ENCODE results near the gene SMYD3.
"Not testable (repeated sequence)": the region's sequence is repeated elsewhere in the genome, so short reads cannot be mapped to it uniquely, and the experiment has no call there.

The SMYD3 gene

DNA sequence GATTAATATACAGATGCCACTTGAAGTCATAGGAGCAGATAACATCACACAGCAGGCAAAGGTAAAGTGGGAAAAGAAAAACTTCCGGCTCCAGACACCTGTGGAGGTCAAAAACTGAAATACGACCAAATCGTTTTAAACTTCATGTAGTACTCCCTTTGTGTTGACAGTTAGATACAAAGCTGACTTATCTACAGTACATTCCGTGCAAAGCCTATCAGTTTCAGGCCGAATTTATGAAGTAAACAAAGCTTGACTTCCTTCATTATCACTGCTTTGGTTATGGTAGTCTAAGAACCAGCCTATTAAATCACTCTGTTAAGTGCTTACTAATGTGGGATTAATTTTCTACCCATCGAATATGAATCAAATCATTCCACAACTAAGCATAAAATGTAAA is 156.3 kb downstream of the SMYD3 start:
- DNase-seq = no peak

DNA sequence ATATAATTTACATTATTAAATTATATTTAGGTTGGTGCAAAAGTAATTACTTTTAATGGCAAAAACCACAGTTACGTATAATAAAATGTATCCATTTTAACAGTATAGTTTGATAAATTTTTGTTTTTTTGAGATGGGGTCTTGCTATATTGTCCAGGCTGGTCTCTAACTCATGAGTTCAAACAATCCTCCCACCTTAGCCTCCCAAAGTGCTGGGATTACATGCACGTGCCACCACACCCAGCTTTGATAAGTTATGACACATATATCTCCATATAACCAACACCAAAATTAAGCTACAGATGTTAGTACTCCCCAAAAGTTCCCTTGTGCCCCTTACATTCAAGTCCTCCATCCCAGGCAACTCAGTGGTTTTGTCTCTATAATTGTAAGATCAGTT is 163.1 kb downstream of the SMYD3 start:
- DNase-seq = no peak

DNA sequence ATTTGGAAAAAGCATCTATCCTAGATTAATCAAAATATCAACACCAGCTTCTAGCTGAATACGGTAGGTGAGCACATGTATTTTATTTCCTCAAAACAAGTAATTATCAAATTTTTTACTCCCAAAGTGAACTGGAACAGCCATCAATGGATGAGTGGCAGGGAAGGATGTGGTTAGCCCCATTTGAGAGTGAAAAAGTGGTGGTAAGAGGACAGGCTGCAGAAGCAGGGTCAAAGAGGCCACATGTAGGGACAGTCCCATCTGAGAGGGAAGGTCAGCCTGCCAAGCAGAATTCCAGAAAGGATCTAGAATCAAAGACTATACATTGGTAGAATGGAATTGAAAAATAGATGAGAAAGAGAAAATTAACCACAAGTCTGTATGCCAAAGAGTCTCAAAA is 163.8 kb downstream of the SMYD3 start:
- no peak for DNase-seq

GRCh38 chr1:246338546-246338945 is 168.5 kb downstream of the SMYD3 start:
- no peak for DNase-seq

GRCh38 chr1:246338098-246338497 is 169.0 kb downstream of the SMYD3 start:
- no peak for DNase-seq

DNA sequence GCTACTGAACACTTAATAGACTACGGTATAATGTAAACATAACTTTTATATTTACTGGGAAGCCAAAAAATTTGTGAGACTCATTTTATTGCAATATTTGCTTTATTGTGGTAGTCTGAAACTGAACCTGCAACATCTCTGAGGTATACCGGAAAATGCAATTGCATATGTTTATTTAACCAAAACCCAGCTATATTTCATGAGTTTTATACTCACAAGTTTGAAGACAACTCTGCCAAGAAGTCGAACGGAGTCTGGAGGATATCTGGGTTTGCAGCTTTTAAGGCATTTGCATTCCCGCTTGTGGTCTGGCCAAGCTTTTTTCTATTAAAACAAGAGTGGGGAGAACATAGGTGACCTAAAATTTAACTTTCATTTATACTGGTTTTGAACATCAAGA is 171.9 kb downstream of the SMYD3 start:
- DNase-seq = no peak

DNA sequence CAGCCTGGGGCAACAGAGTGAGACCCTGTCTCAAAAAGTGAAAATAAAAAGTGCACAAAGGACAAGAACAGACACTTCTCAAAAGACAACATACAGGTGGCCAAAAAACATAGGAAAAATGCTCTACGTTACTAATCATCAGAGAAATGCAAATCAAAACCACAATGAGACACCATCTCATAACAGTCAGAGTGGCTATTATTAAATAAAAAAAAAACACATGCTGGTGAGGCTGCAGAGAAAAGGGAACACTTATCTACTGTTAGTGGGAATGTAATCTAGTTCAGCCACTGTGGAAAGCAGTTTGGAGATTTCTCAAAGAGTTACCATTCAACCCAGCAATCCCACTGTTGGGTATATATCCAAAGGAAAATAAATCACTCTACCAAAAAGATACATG is 173.2 kb downstream of the SMYD3 start:
- no peak for DNase-seq

GRCh38 chr1:246332078-246332477 is 175.0 kb downstream of the SMYD3 start:
- no peak for DNase-seq

- no peak for DNase-seq
Observed at GRCh38 chr1:246329900-246330299, 177.2 kb downstream of the SMYD3 start.

DNA sequence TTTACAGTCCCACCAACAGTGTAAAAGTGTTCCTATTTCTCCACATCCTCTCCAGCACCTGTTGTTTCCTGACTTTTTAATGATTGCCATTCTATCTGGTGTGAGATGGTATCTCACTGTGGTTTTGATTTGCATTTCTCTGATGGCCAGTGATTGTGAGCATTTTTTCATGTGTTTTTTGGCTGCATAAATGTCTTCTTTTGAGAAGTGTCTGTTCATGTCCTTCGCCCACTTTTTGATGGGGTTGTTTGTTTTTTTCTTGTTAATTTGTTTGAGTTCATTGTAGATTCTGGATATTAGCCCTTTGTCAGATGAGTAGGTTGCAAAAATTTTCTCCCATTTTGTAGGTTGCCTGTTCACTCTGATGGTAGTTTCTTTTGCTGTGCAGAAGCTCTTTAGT is 177.8 kb downstream of the SMYD3 start:
- DNase-seq = not testable (repeated sequence)

GRCh38 chr1:246324711-246325110 is 182.4 kb downstream of the SMYD3 start:
- no peak for DNase-seq

DNA sequence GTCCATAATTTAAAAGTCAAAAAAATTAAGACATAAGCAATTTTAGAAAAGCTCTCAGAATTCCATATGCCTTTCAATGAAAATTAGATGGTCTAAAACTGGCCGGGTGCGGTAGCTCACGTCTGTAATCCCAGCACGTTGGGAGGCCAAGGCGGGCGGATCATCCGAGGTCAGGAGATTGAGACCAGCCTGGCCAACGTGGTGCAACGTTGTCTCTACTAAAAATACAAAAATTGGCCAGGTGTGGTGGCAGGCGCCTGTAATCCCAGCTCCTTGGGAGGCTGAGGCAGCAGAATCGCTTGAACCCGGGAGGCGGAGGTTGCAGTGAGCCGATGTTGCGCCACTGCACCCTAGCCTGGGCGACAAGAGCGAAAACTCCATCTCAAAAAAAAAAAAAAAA is 183.0 kb downstream of the SMYD3 start:
- not testable (repeated sequence) for DNase-seq

GRCh38 chr1:246320286-246320685 is 186.8 kb downstream of the SMYD3 start:
- no peak for DNase-seq

GRCh38 chr1:246319083-246319714 is 187.9 kb downstream of the SMYD3 start:
- DNase-seq = no peak

- no peak for DNase-seq
Observed at GRCh38 chr1:246318622-246319021, 188.5 kb downstream of the SMYD3 start.

DNA sequence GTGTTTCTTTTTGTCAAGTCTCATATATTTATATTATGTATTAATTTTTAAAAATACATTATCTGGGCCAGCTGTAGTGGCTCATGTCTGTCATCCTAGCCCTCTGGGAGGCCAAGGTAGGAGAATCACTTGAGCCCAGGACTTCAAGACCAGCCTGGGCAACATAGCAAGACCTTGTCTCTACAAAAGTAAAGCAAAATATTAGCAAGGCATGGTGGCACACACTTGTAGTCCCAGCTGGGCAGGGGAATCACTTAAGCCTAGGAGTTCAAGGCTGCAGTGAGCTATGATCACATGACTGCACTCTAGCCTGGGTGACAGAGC is 189.1 kb downstream of the SMYD3 start:
- DNase-seq = no peak

DNA sequence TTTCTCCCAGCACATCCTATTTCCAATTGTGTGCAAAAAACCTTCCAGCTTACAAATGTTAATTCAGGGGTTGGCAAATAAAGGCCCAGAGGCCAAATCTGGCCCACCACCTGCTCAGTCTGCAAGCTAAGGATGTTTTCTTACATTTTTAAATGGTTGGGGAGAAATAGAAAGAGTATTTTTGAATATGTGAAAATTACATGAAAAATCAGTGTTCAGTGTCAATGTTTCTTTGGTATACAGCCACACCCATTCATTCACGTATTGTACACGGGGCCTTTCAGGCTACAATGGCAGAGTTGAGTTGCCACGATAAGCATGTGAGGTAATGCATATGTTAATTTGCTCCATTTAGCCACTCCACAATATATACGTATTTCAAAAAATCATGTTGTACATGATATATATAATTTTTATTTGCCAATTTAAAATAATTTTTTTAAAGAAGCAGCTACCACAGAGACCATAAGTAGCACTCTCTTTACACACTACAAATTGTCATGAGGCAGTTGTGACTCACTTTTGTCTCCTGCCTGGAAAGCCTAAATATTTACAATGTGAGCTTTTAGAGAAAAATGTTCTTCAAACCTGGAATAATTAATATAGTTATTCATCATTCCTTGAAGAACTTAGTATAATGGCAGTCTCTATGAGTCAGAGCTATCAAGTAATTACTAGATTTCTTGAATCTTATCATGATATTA is 189.6 kb downstream of the SMYD3 start:
- DNase-seq = no peak

DNA sequence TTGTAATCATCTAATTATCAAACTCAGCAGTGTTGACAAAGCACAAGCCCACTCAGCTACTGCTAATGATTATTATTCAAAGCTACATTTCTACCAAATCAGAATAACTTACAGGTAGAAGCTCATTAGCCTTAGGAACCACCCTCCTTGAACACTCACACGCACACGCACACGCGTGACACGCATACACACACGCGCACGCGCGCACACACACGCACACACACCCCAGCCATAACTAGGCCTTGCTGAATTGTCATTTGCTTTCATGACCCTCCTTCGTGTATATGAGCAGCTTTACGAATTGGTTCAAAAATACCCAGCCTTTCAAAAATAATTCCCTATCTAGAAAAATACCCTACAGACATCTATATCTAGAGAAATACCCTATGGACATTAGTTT is 195.6 kb downstream of the SMYD3 start:
- no peak for DNase-seq

DNA sequence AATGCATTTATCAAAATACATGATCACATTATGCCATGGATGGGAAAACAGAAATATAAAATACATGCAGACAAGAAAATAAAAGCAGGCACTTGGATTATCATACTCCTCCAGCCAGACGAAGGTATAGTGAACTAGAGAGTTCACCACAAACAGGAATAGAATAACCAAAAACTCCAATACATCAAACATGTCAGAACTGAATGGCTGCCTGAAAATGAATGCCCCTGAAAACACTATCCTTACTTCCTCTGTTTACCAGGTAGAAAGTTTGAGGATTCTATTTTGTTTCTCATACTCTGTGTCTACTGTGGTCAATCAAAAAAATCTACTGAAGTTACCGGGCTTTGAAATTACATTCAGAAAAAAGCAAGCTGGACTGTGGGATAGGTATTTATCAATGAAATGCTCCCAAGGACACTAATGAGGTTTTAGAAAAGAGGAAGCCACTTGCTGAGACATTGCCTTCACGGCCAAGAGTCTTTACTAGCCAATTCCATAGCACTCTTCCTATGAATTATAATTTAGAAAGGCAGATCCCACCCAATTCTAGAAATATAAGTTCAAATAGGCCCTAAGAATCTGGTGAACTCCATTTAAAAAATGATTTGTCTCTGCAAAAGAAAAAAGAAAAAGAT is 197.7 kb downstream of the SMYD3 start:
- DNase-seq = no peak

DNA sequence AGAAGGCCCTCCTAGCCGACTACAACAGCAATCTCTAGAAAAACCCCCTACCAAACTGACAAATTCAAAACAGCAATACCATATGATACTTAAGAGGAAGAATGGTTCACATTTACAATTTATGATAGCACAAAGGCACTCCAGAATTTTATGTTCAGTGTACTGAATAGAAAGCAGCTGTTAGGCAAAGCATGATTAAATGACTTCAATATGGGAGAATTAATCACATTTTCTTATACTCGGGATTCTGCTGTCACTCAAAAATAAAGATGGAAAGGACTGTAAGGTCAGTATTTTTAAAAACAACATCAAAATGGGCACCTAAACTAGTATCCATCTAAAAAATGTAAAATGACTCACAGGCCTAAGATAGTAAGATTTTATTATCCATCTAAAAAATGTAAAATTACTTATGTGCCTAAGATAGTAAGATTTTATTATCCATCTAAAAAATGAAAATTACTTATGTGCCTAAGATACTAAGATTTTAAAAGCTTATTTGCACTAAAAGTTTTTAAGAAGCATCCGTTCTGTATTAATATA is 198.5 kb downstream of the SMYD3 start:
- DNase-seq = no peak

GRCh38 chr1:246306415-246307037 is 200.6 kb downstream of the SMYD3 start:
- no peak for DNase-seq

- no peak for DNase-seq
Observed at GRCh38 chr1:246304484-246305259, 202.4 kb downstream of the SMYD3 start.

- no peak for DNase-seq
Observed at GRCh38 chr1:246302711-246303317, 204.3 kb downstream of the SMYD3 start.
